Neural cell (in vitro differentiated cells): ENCODE measurements around the gene PRICKLE2. TPM values are rescaled to one million over a fixed set of nuclear protein-coding genes. Genes with fewer than 3 reads are reported as not detected.

Source experiments
- H2AFZ ChIP-seq: fragments of 200-600, 300-800 bp; sonication (generic), shearing (Covaris generic); 2 replicates; pipeline ENCODE4 v1.6.0; 2014; ENCODE audit warnings: low read depth, mild to moderate bottlenecking, antibody characterized with exemption, low read length, moderate library complexity
- H3F3A ChIP-seq: fragments of 200-600 bp; shearing (Covaris generic); 2 replicates; pipeline ENCODE4 v1.6.1; 2016; ENCODE audit warnings: mild to moderate bottlenecking, moderate library complexity, mixed read lengths, antibody characterized with exemption, low read length; ENCODE audit not compliant: insufficient read depth, poor library complexity, severe bottlenecking
- H3K27ac ChIP-seq: fragments of 200-600, 300-800 bp; sonication (generic), shearing (Covaris generic); 2 replicates; pipeline ENCODE4 v1.5.1; 2014; ENCODE audit warnings: mild to moderate bottlenecking, low read length, moderate library complexity
- H3K27me3 ChIP-seq: fragments of 300-800, 200-600 bp; sonication (generic), shearing (Covaris generic); 2 replicates; pipeline ENCODE4 v1.6.0; 2014; ENCODE audit warnings: mild to moderate bottlenecking, low read depth, low read length, moderate library complexity; ENCODE audit not compliant: insufficient read depth
- H3K36me3 ChIP-seq: fragments of 300-800, 200-600 bp; sonication (generic), shearing (Covaris generic); 2 replicates; pipeline ENCODE4 v1.5.1; 2014; ENCODE audit warnings: mild to moderate bottlenecking, antibody characterized with exemption, low read length, moderate library complexity; ENCODE audit not compliant: insufficient read depth
- H3K4me2 ChIP-seq: fragments of 300-800, 200-600 bp; sonication (generic), shearing (Covaris generic); 2 replicates; pipeline ENCODE4 v1.6.0; 2014; ENCODE audit warnings: mild to moderate bottlenecking, low read length
- H3K4me3 ChIP-seq: fragments of 300-800, 200-600 bp; sonication (generic), shearing (Covaris generic); 2 replicates; pipeline ENCODE4 v1.5.1; 2014; ENCODE audit warnings: mild to moderate bottlenecking, low read length, moderate library complexity
- H3K79me2 ChIP-seq: fragments of 200-600 bp; shearing (Covaris generic); replicated peaks from 2 replicates; pipeline ENCODE4 v1.6.0; 2014; ENCODE audit warnings: mild to moderate bottlenecking, low read length, moderate library complexity; ENCODE audit not compliant: insufficient read depth
- H3K9ac ChIP-seq: fragments of 300-800, 200-600 bp; sonication (generic), shearing (Covaris generic); 2 replicates; pipeline ENCODE4 v1.6.1; 2016; ENCODE audit warnings: mild to moderate bottlenecking, low read length, mixed read lengths
- H3K9me2 ChIP-seq: fragments of 200-600 bp; shearing (Covaris generic); 2 replicates; pipeline ENCODE4 v1.6.1; 2016; ENCODE audit warnings: mild to moderate bottlenecking, low read length, mixed read lengths; ENCODE audit not compliant: insufficient read depth
- H3K9me3 ChIP-seq: fragments of 200-600, 300-800 bp; sonication (generic), shearing (Covaris generic); 2 replicates; pipeline ENCODE4 v1.6.1; 2016; ENCODE audit warnings: mild to moderate bottlenecking, mixed run types, low read length, moderate library complexity, mixed read lengths
- H4K20me1 ChIP-seq: fragments of 200-600 bp; shearing (Covaris generic); 2 replicates; pipeline ENCODE4 v1.6.1; 2016; ENCODE audit warnings: mild to moderate bottlenecking, mixed run types; ENCODE audit not compliant: insufficient read depth
- CTCF ChIP-seq: fragments of 450-650 bp; IDR thresholded peaks from 2 replicates; pipeline ENCODE4 v1.5.1; 2014; ENCODE audit warnings: antibody characterized with exemption, mild to moderate bottlenecking, moderate library complexity; ENCODE audit not compliant: poor library complexity, severe bottlenecking
- EP300 ChIP-seq: fragments of 450-650 bp; conservative IDR thresholded peaks from 2 replicates; pipeline ENCODE4 v1.6.1; 2014; ENCODE audit warnings: antibody characterized with exemption, mild to moderate bottlenecking, moderate library complexity; ENCODE audit not compliant: poor library complexity, severe bottlenecking
- EZH2 ChIP-seq: fragments of 200-600, 300-800 bp; shearing (Covaris generic), sonication (generic); IDR thresholded peaks from 2 replicates; pipeline ENCODE4 v1.6.1; 2014; ENCODE audit warnings: antibody characterized with exemption, low read length, borderline replicate concordance, mild to moderate bottlenecking; ENCODE audit not compliant: insufficient read depth, poor library complexity, severe bottlenecking
- MXI1 ChIP-seq: fragments of 450-650 bp; conservative IDR thresholded peaks from 2 replicates; pipeline ENCODE4 v1.6.1; 2014; ENCODE audit warnings: antibody characterized with exemption, mild to moderate bottlenecking; ENCODE audit not compliant: poor library complexity, severe bottlenecking
- POLR2AphosphoS5 ChIP-seq: IDR thresholded peaks from 2 replicates; pipeline ENCODE4 v1.6.1; 2012
- RAD21 ChIP-seq: fragments of 450-650 bp; conservative IDR thresholded peaks from 2 replicates; pipeline ENCODE4 v1.6.1; 2014; ENCODE audit warnings: antibody characterized with exemption, mild to moderate bottlenecking, moderate library complexity
- REST ChIP-seq: IDR thresholded peaks from 2 replicates; pipeline ENCODE4 v1.6.1; 2012; ENCODE audit warnings: borderline replicate concordance
- SMC3 ChIP-seq: fragments of 450-650 bp; conservative IDR thresholded peaks from 2 replicates; pipeline ENCODE4 v1.6.1; 2014; ENCODE audit warnings: antibody characterized with exemption, mild to moderate bottlenecking, moderate library complexity; ENCODE audit not compliant: poor library complexity
- TAF1 ChIP-seq: IDR thresholded peaks from 2 replicates; pipeline ENCODE4 v1.6.1; 2012; ENCODE audit warnings: low read depth
- polyA plus RNA-seq: library from polyadenylated mRNA; depleted of rRNA; stranded (reverse); fragments of >200 nt; gene quantifications from 2 replicates; pipeline ENCODE4 v1.2.3, GENCODE V29; 2014

Gene PRICKLE2
- polyA plus RNA-seq, 1 donor from 2014 or later: 8.7 TPM

DNA sequence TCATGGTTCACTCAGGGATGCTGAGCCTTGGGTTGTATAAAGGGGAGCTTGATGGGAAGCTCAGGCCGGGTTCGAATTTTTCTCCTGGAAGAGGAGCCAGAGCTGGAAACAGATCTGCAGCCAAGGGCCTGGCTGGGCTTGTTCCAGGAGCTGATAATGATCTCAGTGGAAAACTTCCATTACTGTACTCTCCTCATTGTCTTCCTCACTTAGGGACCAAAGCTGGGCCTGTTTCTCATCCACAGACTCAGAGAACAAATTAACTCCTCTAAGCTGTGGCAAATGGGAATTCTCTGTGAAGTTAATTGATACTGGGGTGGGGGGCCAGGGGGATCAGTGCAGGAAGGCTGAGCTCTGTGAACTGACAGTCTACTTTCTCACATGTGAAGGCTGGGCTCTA lies 92.0 kb downstream of the PRICKLE2 start:
- Histone ChIP-seq H3K9me3 (no peaks in the 10 kb centered on the region), H3K79me2 (no peaks in the 10 kb centered on the region), H3K27ac (no peak overlapping the region), H3K27me3 (no peaks in the 10 kb centered on the region), H3K4me2 (no peak overlapping the region), H3K9me2 (no peaks in the 10 kb centered on the region), H3F3A (no peaks in the 10 kb centered on the region), H3K9ac (no peak overlapping the region), H3K4me3 (no peak overlapping the region), H2AFZ (no peak overlapping the region), H3K36me3 (no peaks in the 10 kb centered on the region), H4K20me1 (no peaks in the 10 kb centered on the region)
- TF ChIP-seq MXI1 (no peak), POLR2AphosphoS5 (no peak), EP300 (no peak), EZH2 (no peak), TAF1 (no peak)

- no peak overlapping the region for H3K4me3 ChIP-seq
- H3K9me3 ChIP-seq: no peaks in the 10 kb centered on the region
- H4K20me1 ChIP-seq: no peaks in the 10 kb centered on the region
- no peaks in the 10 kb centered on the region for H3K9me2 ChIP-seq
- H3K36me3 ChIP-seq: no peaks in the 10 kb centered on the region
- no peaks in the 10 kb centered on the region for H3K79me2 ChIP-seq
- H2AFZ ChIP-seq: no peak overlapping the region
- H3K27me3 ChIP-seq: no peaks in the 10 kb centered on the region
- H3K4me2 ChIP-seq: no peak overlapping the region
- TF ChIP-seq REST (no peak), CTCF (no peak), SMC3 (no peak), POLR2AphosphoS5 (no peak), TAF1 (no peak), MXI1 (no peak), RAD21 (no peak), EP300 (no peak), EZH2 (no peak)
- H3F3A ChIP-seq: no peaks in the 10 kb centered on the region
- no peak overlapping the region for H3K9ac ChIP-seq
- H3K27ac ChIP-seq: no peak overlapping the region
Observed at GRCh38 chr3:64131725-64132469, 93.4 kb downstream of the PRICKLE2 start.
